K562 (cell line): Measurements from ENCODE around the gene ASIC3. TPM values are rescaled to one million over a fixed set of nuclear protein-coding genes. Genes with fewer than 3 reads are reported as not detected.

Experiments
- ADNP ChIP-seq: fragments of 200-800 bp; sonication (Bioruptor generic); IDR thresholded peaks from 2 replicates; pipeline ENCODE4 v1.6.1; 2016; ENCODE audit warnings: missing genetic modification characterization, missing compliant biosample characterization
- CREM ChIP-seq: IDR thresholded peaks from 2 replicates; pipeline ENCODE4 v1.6.1; 2014; ENCODE audit warnings: antibody characterized with exemption, low read depth
- CSDE1 ChIP-seq, 2 experiments: fragments of 450-650 bp; IDR thresholded peaks; 2 replicates each; pipeline ENCODE4 v1.6.1; 2016; ENCODE audit warnings: mild to moderate bottlenecking in 1 of 2
- GATAD2A ChIP-seq: fragments of 450-650 bp; IDR thresholded peaks from 2 replicates; pipeline ENCODE4 v1.6.1; 2017
- GATAD2B ChIP-seq: fragments of 450-650 bp; IDR thresholded peaks from 2 replicates; pipeline ENCODE4 v1.6.1; 2017; ENCODE audit warnings: mild to moderate bottlenecking, borderline replicate concordance
- HMG20A ChIP-seq: fragments of 450-650 bp; formaldehyde crosslinking; conservative IDR thresholded peaks from 2 replicates; pipeline ENCODE4 v1.4.0; 2020; ENCODE audit warnings: mild to moderate bottlenecking, mixed read lengths
- HNRNPK ChIP-seq: fragments of 200-400 bp; formaldehyde crosslinking; IDR thresholded peaks from one replicate; pipeline ENCODE4 v1.6.1; 2018; ENCODE audit warnings: mild to moderate bottlenecking, low read depth, low read length; ENCODE audit not compliant: poor library complexity, severe bottlenecking
- HNRNPL ChIP-seq: fragments of 200-400 bp; formaldehyde crosslinking; IDR thresholded peaks from 2 replicates; pipeline ENCODE4 v1.6.1; 2017; ENCODE audit warnings: low read depth, mild to moderate bottlenecking, low read length
- LARP7 ChIP-seq: fragments of 450-650 bp; IDR thresholded peaks from 2 replicates; pipeline ENCODE4 v1.6.1; 2016
- MBD2 ChIP-seq: sonication (generic); IDR thresholded peaks from 2 replicates; pipeline ENCODE4 v1.6.1; 2016; ENCODE audit warnings: low read depth, borderline replicate concordance
- POLR2A ChIP-seq: fragments of 450-650 bp; conservative IDR thresholded peaks from 2 replicates; pipeline ENCODE4 v1.6.1; 2016
- SMC3 ChIP-seq: conservative IDR thresholded peaks from 2 replicates; pipeline ENCODE4 v1.6.1; 2011; ENCODE audit warnings: low read depth, low read length, improper control_type of control experiment; ENCODE audit not compliant: insufficient read depth
- SNRNP70 ChIP-seq: fragments of 200-400 bp; formaldehyde crosslinking; optimal IDR thresholded peaks from 2 replicates; pipeline ENCODE3; 2017; ENCODE audit warnings: low read depth, low read length
- ZEB2 ChIP-seq: fragments of 450-650 bp; IDR thresholded peaks from 2 replicates; pipeline ENCODE4 v1.6.1; 2016
- ZNF263 ChIP-seq: sonication (generic); formaldehyde crosslinking; IDR thresholded peaks from 2 replicates; pipeline ENCODE4 v1.8.0; 2022; ENCODE audit warnings: mild to moderate bottlenecking, missing genetic modification reagents, borderline replicate concordance
- ZNF431 ChIP-seq: sonication (generic); formaldehyde crosslinking; IDR thresholded peaks from 2 replicates; pipeline ENCODE4 v1.8.0; 2022; ENCODE audit warnings: mild to moderate bottlenecking, missing genetic modification reagents
- ZNF57 ChIP-seq: fragments of 450-650 bp; formaldehyde crosslinking; IDR thresholded peaks from 2 replicates; pipeline ENCODE4 v1.4.0; 2020; ENCODE audit warnings: mild to moderate bottlenecking, moderate library complexity
- ZNF717 ChIP-seq: fragments of 250-450 bp; sonication (Bioruptor Pico); IDR thresholded peaks from 2 replicates; pipeline ENCODE4 v1.5.0; 2021
- polyA plus RNA-seq, 8 experiments: library from polyadenylated mRNA; depleted of rRNA in 4 of 8; stranded (reverse) in 5 of 8; unstranded in 3 of 8; fragments of >200 nt; fragmentation: Nextera tagmentation in 2 of 8; fragmentation: Illumina TruSeq in 1 of 8; extraction: Ambion mirVana in 2 of 8; extraction: Trizol in 1 of 8; gene quantifications; 2 replicates each; pipeline versions ENCODE4 v1.2.1 to v1.2.3, GENCODE V29; 2011 to 2014; ENCODE audit warnings: inconsistent platforms in 1 of 8, missing spikeins in 1 of 8
- total RNA-seq, 7 experiments: library from RNA; depleted of rRNA in 6 of 7; stranded (reverse); fragments of >200 nt in 6 of 7; fragmentation: Illumina TruSeq in 2 of 7; extraction: Trizol in 2 of 7; gene quantifications; 2 replicates each; pipeline versions ENCODE4 v1.2.1 to v1.2.3, GENCODE V29; 2011 to 2021; ENCODE audit warnings: low replicate concordance in 1 of 7
- TF ChIP-seq, protein P1 (sequence below), 3 experiments: fragments of 200-800 bp in 1 of 3; sonication (Bioruptor generic) in 1 of 3; sonication (generic) in 1 of 3; formaldehyde crosslinking in 1 of 3; IDR thresholded peaks; 2 replicates each; pipeline versions ENCODE4 v1.6.1 to v1.8.0; 2016 to 2022; ENCODE audit warnings: mild to moderate bottlenecking in 2 of 3, missing compliant biosample characterization in 2 of 3, missing genetic modification characterization in 2 of 3, missing genetic modification reagents in 1 of 3
- TF ChIP-seq, protein P2 (sequence below): fragments of 250-450 bp; sonication (Bioruptor Pico); IDR thresholded peaks from 2 replicates; pipeline ENCODE4 v1.8.0; 2022; ENCODE audit warnings: moderate library complexity, mild to moderate bottlenecking, inconsistent platforms
- TF ChIP-seq, protein P3 (sequence below): fragments of 450-650 bp; formaldehyde crosslinking; IDR thresholded peaks from 2 replicates; pipeline ENCODE4 v1.4.0; 2020; ENCODE audit warnings: mild to moderate bottlenecking, moderate library complexity
- TF ChIP-seq, protein P4 (sequence below): IDR thresholded peaks from 3 replicates; pipeline ENCODE4 v1.6.1; 2011; ENCODE audit warnings: borderline replicate concordance, mild to moderate bottlenecking; ENCODE audit not compliant: insufficient read length, insufficient read depth

ASIC3 gene
- total and polyA plus RNA-seq, 9 of the 15 experiments (the other 6 are each of a cell fraction or from before 2014, with no cell fraction given) = 0.11 to 5.0 (median 0.87) TPM

- TF ChIP-seq GATAD2B (no peak), ZNF431 (CRISPR knock-in tag) (0 out of 2 replicates have a peak, but pooled peaks have one; percentile 11), ADNP (tag) (no peak), POLR2A (no peak), HMG20A (CRISPR knock-in tag) (no peak), SNRNP70 (no peak), MBD2 (no peak), SMC3 (peak; percentile 20; the same call in 1 of the 2 replicates), ZNF57 (no peak), LARP7 (0 out of 2 replicates have a peak, but pooled peaks have one; percentile 20), CSDE1 (IDR thresholded peaks at IDR 0.05) (no peak), HNRNPL (peak; percentile 95), HNRNPK (no peak), CREM (0 out of 2 replicates have a peak, but pooled peaks have one; percentile 26), ZNF263 (CRISPR knock-in tag) (no peak), ZEB2 (no peak), GATAD2A (peak; percentile 56; the same call in 1 of the 2 replicates), ZNF717 (CRISPR knock-in tag) (no peak)
- TF ChIP-seq, protein P1, sequence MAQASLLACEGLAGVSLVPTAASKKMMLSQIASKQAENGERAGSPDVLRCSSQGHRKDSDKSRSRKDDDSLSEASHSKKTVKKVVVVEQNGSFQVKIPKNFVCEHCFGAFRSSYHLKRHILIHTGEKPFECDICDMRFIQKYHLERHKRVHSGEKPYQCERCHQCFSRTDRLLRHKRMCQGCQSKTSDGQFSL (CRISPR knock-in tag; IDR thresholded peaks at IDR 0.05) = no peak; the same call in 1 of the 2 replicates
- TF ChIP-seq, protein P1 (tag; IDR thresholded peaks at IDR 0.05) = peak in 1 of 2 experiments; percentile 39; a peak in 1 of 4 replicates
- TF ChIP-seq, protein P2, sequence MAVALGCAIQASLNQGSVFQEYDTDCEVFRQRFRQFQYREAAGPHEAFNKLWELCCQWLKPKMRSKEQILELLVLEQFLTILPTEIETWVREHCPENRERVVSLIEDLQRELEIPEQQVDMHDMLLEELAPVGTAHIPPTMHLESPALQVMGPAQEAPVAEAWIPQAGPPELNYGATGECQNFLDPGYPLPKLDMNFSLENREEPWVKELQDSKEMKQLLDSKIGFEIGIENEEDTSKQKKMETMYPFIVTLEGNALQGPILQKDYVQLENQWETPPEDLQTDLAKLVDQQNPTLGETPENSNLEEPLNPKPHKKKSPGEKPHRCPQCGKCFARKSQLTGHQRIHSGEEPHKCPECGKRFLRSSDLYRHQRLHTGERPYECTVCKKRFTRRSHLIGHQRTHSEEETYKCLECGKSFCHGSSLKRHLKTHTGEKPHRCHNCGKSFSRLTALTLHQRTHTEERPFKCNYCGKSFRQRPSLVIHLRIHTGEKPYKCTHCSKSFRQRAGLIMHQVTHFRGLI (CRISPR knock-in tag) = no peak
- TF ChIP-seq, protein P3, sequence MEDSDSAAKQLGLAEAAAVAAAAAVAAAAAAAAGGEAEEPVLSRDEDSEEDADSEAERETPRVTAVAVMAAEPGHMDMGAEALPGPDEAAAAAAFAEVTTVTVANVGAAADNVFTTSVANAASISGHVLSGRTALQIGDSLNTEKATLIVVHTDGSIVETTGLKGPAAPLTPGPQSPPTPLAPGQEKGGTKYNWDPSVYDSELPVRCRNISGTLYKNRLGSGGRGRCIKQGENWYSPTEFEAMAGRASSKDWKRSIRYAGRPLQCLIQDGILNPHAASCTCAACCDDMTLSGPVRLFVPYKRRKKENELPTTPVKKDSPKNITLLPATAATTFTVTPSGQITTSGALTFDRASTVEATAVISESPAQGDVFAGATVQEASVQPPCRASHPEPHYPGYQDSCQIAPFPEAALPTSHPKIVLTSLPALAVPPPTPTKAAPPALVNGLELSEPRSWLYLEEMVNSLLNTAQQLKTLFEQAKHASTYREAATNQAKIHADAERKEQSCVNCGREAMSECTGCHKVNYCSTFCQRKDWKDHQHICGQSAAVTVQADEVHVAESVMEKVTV (CRISPR knock-in tag) = peak; percentile 7; the same call in 1 of the 2 replicates
- TF ChIP-seq, protein P4, sequence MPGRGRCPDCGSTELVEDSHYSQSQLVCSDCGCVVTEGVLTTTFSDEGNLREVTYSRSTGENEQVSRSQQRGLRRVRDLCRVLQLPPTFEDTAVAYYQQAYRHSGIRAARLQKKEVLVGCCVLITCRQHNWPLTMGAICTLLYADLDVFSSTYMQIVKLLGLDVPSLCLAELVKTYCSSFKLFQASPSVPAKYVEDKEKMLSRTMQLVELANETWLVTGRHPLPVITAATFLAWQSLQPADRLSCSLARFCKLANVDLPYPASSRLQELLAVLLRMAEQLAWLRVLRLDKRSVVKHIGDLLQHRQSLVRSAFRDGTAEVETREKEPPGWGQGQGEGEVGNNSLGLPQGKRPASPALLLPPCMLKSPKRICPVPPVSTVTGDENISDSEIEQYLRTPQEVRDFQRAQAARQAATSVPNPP = no peak
These were observed 38.8 kb upstream of the ASIC3 start (continued) for GRCh38 chr7:151009327-151010036.
